OCI-LY3 (cell line): ENCODE data around the gene ARL14.

Experiments
- H2AFZ ChIP-seq: fragments of 200-600, 300-600 bp; shearing (Covaris generic); 2 replicates; pipeline ENCODE4 v1.6.0; 2014; ENCODE audit warnings: antibody characterized with exemption, low read depth, low read length
- H3K27ac ChIP-seq: fragments of 200-600, 300-600 bp; sonication (generic); 2 replicates; pipeline ENCODE4 v1.5.1; 2014; ENCODE audit warnings: mild to moderate bottlenecking, low read length, moderate library complexity, mixed read lengths
- H3K27me3 ChIP-seq: fragments of 200-600, 300-600 bp; sonication (generic); 2 replicates; pipeline ENCODE4 v1.6.1; 2014; ENCODE audit warnings: low read depth, low read length, mixed read lengths
- H3K36me3 ChIP-seq: fragments of 200-600, 300-600 bp; sonication (generic); replicated peaks from 2 replicates; pipeline ENCODE3; 2014; ENCODE audit warnings: low read depth, low read length, mixed read lengths
- H3K4me1 ChIP-seq: fragments of 300-600, 200-600 bp; sonication (generic); 2 replicates; pipeline ENCODE4 v1.6.1; 2014; ENCODE audit warnings: low read length, mixed read lengths
- H3K4me2 ChIP-seq: fragments of 200-600, 300-600 bp; sonication (generic); 2 replicates; pipeline ENCODE4 v1.6.1; 2014; ENCODE audit warnings: low read length, mixed read lengths
- H3K4me3 ChIP-seq: fragments of 300-600, 200-600 bp; sonication (generic); 2 replicates; pipeline ENCODE4 v1.5.1; 2014; ENCODE audit warnings: antibody characterized with exemption, mild to moderate bottlenecking, low read length, moderate library complexity
- H3K79me2 ChIP-seq: fragments of 300-600, 200-600 bp; shearing (Covaris generic); 2 replicates; pipeline ENCODE4 v1.6.1; 2014; ENCODE audit warnings: mild to moderate bottlenecking, low read length, mixed read lengths
- H3K9ac ChIP-seq: fragments of 300-600, 200-600 bp; shearing (Covaris generic); 2 replicates; pipeline ENCODE4 v1.6.0; 2014; ENCODE audit warnings: mild to moderate bottlenecking, low read length, moderate library complexity
- H3K9me3 ChIP-seq: fragments of 200-600, 300-600 bp; shearing (Covaris generic); 2 replicates; pipeline ENCODE4 v1.6.1; 2014; ENCODE audit warnings: low read length, mixed read lengths; ENCODE audit not compliant: insufficient read depth
- H4K20me1 ChIP-seq: fragments of 200-600, 300-600 bp; sonication (generic); 2 replicates; pipeline ENCODE4 v1.6.1; 2016; ENCODE audit warnings: low read length, mixed read lengths; ENCODE audit not compliant: insufficient read depth
- EZH2phosphoT487 ChIP-seq: fragments of 200-600 bp; shearing (Covaris generic); IDR thresholded peaks from 2 replicates; pipeline ENCODE4 v1.6.1; 2018; ENCODE audit warnings: antibody characterized with exemption, mixed run types, low read depth
- TF ChIP-seq, protein P1 (sequence below): fragments of 200-600, 300-600 bp; sonication (generic); IDR thresholded peaks from 2 replicates; pipeline ENCODE4 v1.5.1; 2014; ENCODE audit warnings: antibody characterized with exemption, low read length, low read depth

The ARL14 gene

DNA sequence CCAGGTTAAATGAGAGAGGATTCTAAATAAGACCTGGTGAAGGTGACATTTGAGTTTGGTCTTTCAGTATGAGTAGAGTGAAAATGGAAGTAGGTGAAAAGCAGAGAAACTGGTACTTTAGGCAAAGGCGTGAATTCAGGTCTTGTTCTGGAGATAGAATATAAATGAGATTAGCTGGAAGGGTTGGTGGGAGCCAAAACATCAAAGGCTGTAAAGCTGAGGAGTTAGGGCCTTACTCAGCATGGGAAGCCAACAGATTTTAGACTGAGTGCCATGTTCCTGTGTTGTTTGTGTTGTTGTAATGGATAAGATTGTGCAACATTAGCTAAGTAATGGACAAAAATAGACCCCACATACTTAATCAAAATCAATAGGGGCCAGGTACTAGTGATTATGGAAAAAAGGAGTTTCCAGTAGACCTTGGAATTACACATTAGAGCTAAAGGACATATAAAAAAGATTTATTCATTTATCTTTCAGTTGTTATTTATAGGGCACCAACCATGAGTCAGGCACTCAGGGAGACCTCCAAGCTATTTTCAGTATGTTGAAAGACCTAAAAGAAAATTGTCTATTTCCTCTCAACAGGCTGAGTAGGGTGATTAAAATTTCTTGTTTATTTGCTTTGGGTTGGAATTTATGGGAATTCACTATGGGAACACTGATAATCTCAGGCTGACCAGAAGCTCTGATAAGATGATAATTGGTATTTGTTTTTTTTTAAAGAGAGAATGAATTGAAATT is 20.8 kb downstream of the ARL14 start:
- Histone ChIP-seq H3K27me3 (no peaks in the 10 kb centered on the region), H3K79me2 (no peaks in the 10 kb centered on the region), H3K27ac (no peak overlapping the region), H3K4me3 (no peak overlapping the region), H2AFZ (no peak overlapping the region), H3K9ac (no peak overlapping the region), H3K4me1 (peaks cover 6% of the 10 kb centered on the region), H3K4me2 (no peak overlapping the region), H3K9me3 (no peaks in the 10 kb centered on the region), H3K36me3 (no peaks in the 10 kb centered on the region), H4K20me1 (no peaks in the 10 kb centered on the region)
- TF ChIP-seq EZH2phosphoT487 = no peak
- TF ChIP-seq, protein P1, sequence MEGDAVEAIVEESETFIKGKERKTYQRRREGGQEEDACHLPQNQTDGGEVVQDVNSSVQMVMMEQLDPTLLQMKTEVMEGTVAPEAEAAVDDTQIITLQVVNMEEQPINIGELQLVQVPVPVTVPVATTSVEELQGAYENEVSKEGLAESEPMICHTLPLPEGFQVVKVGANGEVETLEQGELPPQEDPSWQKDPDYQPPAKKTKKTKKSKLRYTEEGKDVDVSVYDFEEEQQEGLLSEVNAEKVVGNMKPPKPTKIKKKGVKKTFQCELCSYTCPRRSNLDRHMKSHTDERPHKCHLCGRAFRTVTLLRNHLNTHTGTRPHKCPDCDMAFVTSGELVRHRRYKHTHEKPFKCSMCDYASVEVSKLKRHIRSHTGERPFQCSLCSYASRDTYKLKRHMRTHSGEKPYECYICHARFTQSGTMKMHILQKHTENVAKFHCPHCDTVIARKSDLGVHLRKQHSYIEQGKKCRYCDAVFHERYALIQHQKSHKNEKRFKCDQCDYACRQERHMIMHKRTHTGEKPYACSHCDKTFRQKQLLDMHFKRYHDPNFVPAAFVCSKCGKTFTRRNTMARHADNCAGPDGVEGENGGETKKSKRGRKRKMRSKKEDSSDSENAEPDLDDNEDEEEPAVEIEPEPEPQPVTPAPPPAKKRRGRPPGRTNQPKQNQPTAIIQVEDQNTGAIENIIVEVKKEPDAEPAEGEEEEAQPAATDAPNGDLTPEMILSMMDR = no peak

DNA sequence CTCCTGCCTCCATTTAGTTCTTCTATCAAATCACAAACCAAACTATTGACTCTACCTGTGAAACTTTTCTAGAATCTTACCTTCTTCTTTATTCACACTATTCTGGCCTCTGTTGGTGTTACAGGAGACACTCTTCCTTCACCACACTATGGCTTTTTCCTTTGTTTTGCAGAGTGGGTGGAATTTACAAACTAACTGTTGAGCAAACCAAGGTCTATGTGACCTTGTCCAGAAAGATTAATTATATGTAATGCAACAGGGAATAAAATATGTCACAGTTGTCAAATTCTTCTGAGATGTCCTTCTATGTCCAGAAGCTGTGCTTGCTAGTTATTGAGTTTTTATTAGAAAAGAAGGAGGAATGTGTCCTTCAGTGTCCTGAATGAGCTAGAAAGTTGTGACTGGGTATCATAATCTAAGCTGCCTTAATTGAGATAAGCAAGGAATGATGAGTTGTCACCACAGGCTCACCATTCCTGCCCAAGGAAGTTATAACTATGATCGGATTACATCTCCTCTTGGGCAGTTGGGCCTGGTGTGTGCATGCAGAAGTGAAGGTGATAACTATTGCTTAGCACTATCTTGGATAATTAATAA is 21.7 kb downstream of the ARL14 start:
- Histone ChIP-seq H3K9ac (no peak overlapping the region), H3K4me1 (peaks cover 6% of the 10 kb centered on the region), H3K4me2 (no peak overlapping the region), H3K27me3 (0 out of 2 replicates have a peak, but pooled peaks cover 4% of the 10 kb centered on the region), H3K36me3 (no peaks in the 10 kb centered on the region), H3K9me3 (no peaks in the 10 kb centered on the region), H3K27ac (no peak overlapping the region), H2AFZ (no peak overlapping the region), H4K20me1 (no peaks in the 10 kb centered on the region), H3K4me3 (no peak overlapping the region), H3K79me2 (no peaks in the 10 kb centered on the region)
- TF ChIP-seq, protein P1 = no peak
- TF ChIP-seq EZH2phosphoT487 = no peak

DNA sequence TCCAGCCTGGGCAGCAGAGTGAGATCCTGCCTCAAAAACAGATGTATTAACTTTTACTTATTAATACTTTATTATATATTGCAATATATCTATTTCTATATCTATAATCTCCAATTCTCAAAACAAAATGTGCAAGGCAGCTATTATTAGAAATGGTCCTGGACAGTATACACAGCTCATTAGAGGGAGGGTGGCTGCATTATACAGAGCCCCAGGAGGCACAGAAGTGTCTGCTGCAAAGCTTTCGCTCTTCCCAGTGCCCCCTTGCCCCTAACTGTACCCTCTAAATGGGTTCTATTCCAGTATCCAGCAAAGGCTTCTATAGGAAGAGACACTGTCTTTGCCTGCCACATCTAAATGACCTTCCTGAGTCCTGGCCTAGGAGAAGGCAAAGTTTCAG is 24.5 kb downstream of the ARL14 start:
- Histone ChIP-seq H3K9me3 (no peaks in the 10 kb centered on the region), H4K20me1 (no peaks in the 10 kb centered on the region), H3K9ac (no peak overlapping the region), H3K36me3 (no peaks in the 10 kb centered on the region), H3K27ac (no peak overlapping the region), H3K4me1 (peaks cover 6% of the 10 kb centered on the region), H3K27me3 (peaks cover 12% of the 10 kb centered on the region; the same call in 1 of the 2 replicates), H2AFZ (no peak overlapping the region), H3K4me3 (no peak overlapping the region), H3K79me2 (no peaks in the 10 kb centered on the region), H3K4me2 (no peak overlapping the region)
- TF ChIP-seq EZH2phosphoT487 = no peak

DNA sequence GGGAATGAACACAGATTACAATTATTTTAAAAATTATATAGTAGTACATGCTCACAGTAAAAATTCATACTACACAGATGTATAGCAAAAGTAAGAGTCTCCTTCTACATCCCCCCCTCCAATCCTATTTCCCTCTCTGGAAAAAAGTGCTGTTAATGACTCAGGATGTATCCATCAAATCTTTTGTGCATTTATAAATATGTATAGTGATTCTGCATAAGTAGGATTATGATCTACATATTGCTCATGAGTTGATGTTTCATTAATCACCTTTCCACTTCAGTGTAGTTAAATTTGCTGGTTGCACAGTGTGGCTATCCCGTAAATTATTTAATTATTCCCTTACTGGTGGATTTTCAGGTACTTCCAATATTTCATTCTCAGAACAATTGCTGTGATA is 25.3 kb downstream of the ARL14 start:
- no peak overlapping the region for H3K9ac ChIP-seq
- H3K4me2 ChIP-seq = no peak overlapping the region
- H3K27me3 ChIP-seq = peaks cover 12% of the 10 kb centered on the region; the same call in 1 of the 2 replicates
- no peak overlapping the region for H2AFZ ChIP-seq
- no peak for TF ChIP-seq EZH2phosphoT487
- TF ChIP-seq, protein P1 = no peak
- H3K36me3 ChIP-seq = no peaks in the 10 kb centered on the region
- H4K20me1 ChIP-seq = no peaks in the 10 kb centered on the region
- H3K79me2 ChIP-seq = no peaks in the 10 kb centered on the region
- no peak overlapping the region for H3K4me3 ChIP-seq
- H3K4me1 ChIP-seq = peaks cover 6% of the 10 kb centered on the region
- H3K9me3 ChIP-seq = no peaks in the 10 kb centered on the region
- no peak overlapping the region for H3K27ac ChIP-seq
